ENCODE measurements around the gene SNRNP48. TPM values are rescaled to one million over a fixed set of nuclear protein-coding genes. Genes with fewer than 3 reads are reported as not detected.

The SNRNP48 gene
- total and polyA plus RNA-seq, 10 of the 15 experiments (the other 5 are each of a cell fraction or from before 2014, with no cell fraction given), result 3.2 to 14.4 (median 8.9) TPM

GRCh38 chr6:7633361-7633760 is 43.4 kb downstream of the SNRNP48 start:
- H3K27me3 ChIP-seq (replicated peaks in 1 of 2; ENCODE audit: control insufficient read depth in 2 of 2, insufficient read depth in 2 of 2, low read length in 1 of 2), result 0 out of 4 replicates have a peak, but pooled peaks cover 0 to 1% of the 10 kb centered on the region in 2 experiments
- H2AFZ ChIP-seq (ENCODE audit: control insufficient read depth, low read depth, low read length), result no peak overlapping the region
- ChIA-PET POLR2A (no interaction called here), SMC1A (ENCODE audit: uncharacterized antibody, unreplicated experiment) (no interaction called here), RAD21 (ENCODE audit: unreplicated experiment) (no interaction called here), CTCF (no interaction called here)
- DNase-seq (ENCODE audit: low read depth, low spot score) (no peak), FAIRE-seq (no peak), ATAC-seq (no peak)
- no peak overlapping the region for H3K9ac ChIP-seq (ENCODE audit: control insufficient read depth, insufficient read depth, low read length)
- no peaks in the 10 kb centered on the region for H3K36me3 ChIP-seq (ENCODE audit: control insufficient read depth in 2 of 2, insufficient read depth in 2 of 2, low read length in 1 of 2)
- in situ Hi-C loops (cut with MboI), result no loop called here
- no peak for TF ChIP-seq PAX8 (IDR thresholded peaks at IDR 0.05)
- no peak for TF ChIP-seq SMC3 (IDR thresholded peaks at IDR 0.05; ENCODE audit: borderline replicate concordance, low read length)
- no peak for TF ChIP-seq ZNF207 (IDR thresholded peaks at IDR 0.05; ENCODE audit: borderline replicate concordance)
- TF ChIP-seq RUNX3 (IDR thresholded peaks at IDR 0.05; ENCODE audit: low read length), result no peak
- intact Hi-C loops (cut with micrococcal nuclease; ENCODE audit: unreplicated experiment), result no loop called here
- no peak overlapping the region for H3K4me2 ChIP-seq (ENCODE audit: control insufficient read depth, insufficient read depth)
- H3K4me3 ChIP-seq, result no peak overlapping the region
- no peak overlapping the region for H3K27ac ChIP-seq (ENCODE audit: control insufficient read depth, insufficient read depth)
- H3K79me2 ChIP-seq (ENCODE audit: control insufficient read depth, insufficient read depth, low read length), result no peaks in the 10 kb centered on the region
- no peaks in the 10 kb centered on the region for H3K9me3 ChIP-seq (replicated peaks; ENCODE audit: control insufficient read depth, insufficient read depth, low read length)
- no peaks in the 10 kb centered on the region for H3K4me1 ChIP-seq (ENCODE audit: control insufficient read depth, insufficient read depth, low read length)
- no peaks in the 10 kb centered on the region for H4K20me1 ChIP-seq (ENCODE audit: control insufficient read depth, insufficient read depth)
- 31% methylated on average over 4 of the region's 4 CpGs for WGBS (ENCODE audit: insufficient coverage, insufficient replicate concordance, low lambda C conversion rate, missing lambda C conversion rate)
- BruUV-seq (replicated peaks), result no TSS peak

- no peak for FAIRE-seq
Measured at GRCh38 chr6:7636151-7636550, 46.2 kb downstream of the SNRNP48 start.

More at GRCh38 chr6:7636151-7636550, 46.2 kb downstream of the SNRNP48 start:
- H3K36me3 ChIP-seq (ENCODE audit: control insufficient read depth in 2 of 2, insufficient read depth in 2 of 2, low read length in 1 of 2), result no peaks in the 10 kb centered on the region
- RAD21 ChIA-PET (ENCODE audit: unreplicated experiment), result no interaction called here
- DNase-seq (ENCODE audit: low read depth, low spot score), result no peak
- no peaks in the 10 kb centered on the region for H3K4me1 ChIP-seq (ENCODE audit: control insufficient read depth, insufficient read depth, low read length)
- H3K27ac ChIP-seq (ENCODE audit: control insufficient read depth, insufficient read depth), result no peak overlapping the region
- H3K4me2 ChIP-seq (ENCODE audit: control insufficient read depth, insufficient read depth), result no peak overlapping the region
- no peak for ATAC-seq
- H3K9me3 ChIP-seq (replicated peaks; ENCODE audit: control insufficient read depth, insufficient read depth, low read length), result no peaks in the 10 kb centered on the region
- CTCF ChIA-PET, result no interaction called here
- TF ChIP-seq CBX3 (IDR thresholded peaks at IDR 0.05; ENCODE audit: borderline replicate concordance, low read depth) (no peak), KAT2A (conservative IDR thresholded peaks at IDR 0.05; ENCODE audit: control insufficient read depth, low read depth, low read length) (no peak), ZNF24 (IDR thresholded peaks at IDR 0.05) (no peak), MLLT1 (IDR thresholded peaks at IDR 0.05) (no peak), RELB (IDR thresholded peaks at IDR 0.05; ENCODE audit: low read depth) (no peak), SMARCA5 (IDR thresholded peaks at IDR 0.05) (no peak), SP1 (IDR thresholded peaks at IDR 0.05; ENCODE audit: low read depth, low read length) (no peak), E2F8 (IDR thresholded peaks at IDR 0.05; ENCODE audit: low read depth, partially characterized antibody) (no peak), POLR2AphosphoS2 (IDR thresholded peaks at IDR 0.05; ENCODE audit: low read depth, low read length) (no peak)
- H3K79me2 ChIP-seq (ENCODE audit: control insufficient read depth, insufficient read depth, low read length), result no peaks in the 10 kb centered on the region
- 0 out of 4 replicates have a peak, but pooled peaks cover 0 to 1% of the 10 kb centered on the region in 2 experiments for H3K27me3 ChIP-seq (replicated peaks in 1 of 2; ENCODE audit: control insufficient read depth in 2 of 2, insufficient read depth in 2 of 2, low read length in 1 of 2)
- POLR2A ChIA-PET, result no interaction called here
- SMC1A ChIA-PET (ENCODE audit: uncharacterized antibody, unreplicated experiment), result no interaction called here
- 29% methylated on average over 1 of the region's 1 CpG for WGBS (ENCODE audit: insufficient coverage, insufficient replicate concordance, low lambda C conversion rate, missing lambda C conversion rate)
- H3K9ac ChIP-seq (ENCODE audit: control insufficient read depth, insufficient read depth, low read length), result no peak overlapping the region
- no peak overlapping the region for H3K4me3 ChIP-seq
- in situ Hi-C loops (cut with MboI) (no loop called here), intact Hi-C loops (cut with micrococcal nuclease; ENCODE audit: unreplicated experiment) (no loop called here)
- no peak overlapping the region for H2AFZ ChIP-seq (ENCODE audit: control insufficient read depth, low read depth, low read length)
- BruUV-seq (replicated peaks), result no TSS peak
- H4K20me1 ChIP-seq (ENCODE audit: control insufficient read depth, insufficient read depth), result no peaks in the 10 kb centered on the region
